ENCODE data around the gene DYNC2H1.
A peak's percentile ranks its signal among the peaks of the same experiment; 100 is the strongest.

Gene DYNC2H1

DNA sequence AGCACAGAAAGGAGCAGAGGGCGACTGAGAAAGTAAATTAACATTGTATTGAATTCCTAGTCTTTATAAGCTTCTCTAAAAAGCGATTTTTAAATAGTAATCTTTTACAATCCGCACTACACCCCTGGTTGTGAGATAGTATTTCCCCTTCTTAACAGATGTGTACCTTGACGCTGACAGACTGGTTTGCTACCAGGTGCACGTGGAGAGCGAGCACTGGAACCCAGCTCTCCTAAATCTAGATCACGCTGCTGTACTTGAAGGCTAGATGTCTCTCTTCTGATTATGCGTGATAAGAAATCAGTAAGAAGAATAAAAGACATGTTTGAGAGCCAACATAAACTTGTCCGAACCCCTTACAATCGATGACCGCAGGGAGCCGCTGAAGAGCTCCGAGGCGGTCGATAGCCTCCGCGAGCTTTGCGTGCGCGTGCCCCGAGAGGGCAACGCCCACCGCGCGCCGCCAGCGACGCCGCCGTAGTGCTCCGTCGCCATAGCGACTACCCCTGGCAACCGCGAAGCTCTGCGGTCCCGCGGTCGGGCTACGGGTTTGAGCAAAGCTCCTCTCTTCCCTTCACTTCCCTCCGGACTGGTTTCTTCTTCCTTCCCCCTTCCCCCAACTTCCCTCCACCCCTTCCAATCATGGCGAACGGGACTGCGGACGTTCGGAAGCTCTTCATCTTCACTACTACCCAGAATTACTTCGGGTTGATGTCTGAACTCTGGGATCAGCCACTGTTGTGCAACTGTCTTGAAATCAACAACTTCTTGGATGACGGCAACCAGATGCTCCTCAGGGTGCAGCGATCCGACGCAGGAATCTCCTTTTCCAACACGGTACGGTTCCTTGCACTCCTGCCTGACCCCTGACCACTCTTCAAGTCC lies at the start of gene DYNC2H1 (continued):
- TF ChIP-seq ZBTB11 (tag by site-specific recombination; conservative IDR thresholded peaks at IDR 0.05; ENCODE audit: low read depth): peak; percentile 83
- TF ChIP-seq ZNF501 (tag by site-specific recombination; IDR thresholded peaks at IDR 0.05): 0 out of 2 replicates have a peak, but pooled peaks have one; percentile 25
- TF ChIP-seq ZNF2 (tag by site-specific recombination; IDR thresholded peaks at IDR 0.05): peak; percentile 30; the same call in 1 of the 2 replicates
- peak; percentile 23; the same call in 1 of the 2 replicates for TF ChIP-seq KLF7 (tag by site-specific recombination; IDR thresholded peaks at IDR 0.05; ENCODE audit: borderline replicate concordance)
- peak; percentile 54 for TF ChIP-seq SCRT2 (tag by site-specific recombination; IDR thresholded peaks at IDR 0.05)
- TF ChIP-seq ZNF324 (tag by site-specific recombination; IDR thresholded peaks at IDR 0.05): 0 out of 2 replicates have a peak, but pooled peaks have one; percentile 15
- peak; percentile 73 for TF ChIP-seq PRDM10 (tag by site-specific recombination; IDR thresholded peaks at IDR 0.05)
- TF ChIP-seq, protein P1, sequence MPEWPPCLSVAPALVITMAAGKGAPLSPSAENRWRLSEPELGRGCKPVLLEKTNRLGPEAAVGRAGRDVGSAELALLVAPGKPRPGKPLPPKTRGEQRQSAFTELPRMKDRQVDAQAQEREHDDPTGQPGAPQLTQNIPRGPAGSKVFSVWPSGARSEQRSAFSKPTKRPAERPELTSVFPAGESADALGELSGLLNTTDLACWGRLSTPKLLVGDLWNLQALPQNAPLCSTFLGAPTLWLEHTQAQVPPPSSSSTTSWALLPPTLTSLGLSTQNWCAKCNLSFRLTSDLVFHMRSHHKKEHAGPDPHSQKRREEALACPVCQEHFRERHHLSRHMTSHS (tag by site-specific recombination; IDR thresholded peaks at IDR 0.05): no peak
- TF ChIP-seq, protein P2, sequence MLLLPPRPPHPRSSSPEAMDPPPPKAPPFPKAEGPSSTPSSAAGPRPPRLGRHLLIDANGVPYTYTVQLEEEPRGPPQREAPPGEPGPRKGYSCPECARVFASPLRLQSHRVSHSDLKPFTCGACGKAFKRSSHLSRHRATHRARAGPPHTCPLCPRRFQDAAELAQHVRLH (tag by site-specific recombination; IDR thresholded peaks at IDR 0.05): no peak
- TF ChIP-seq TRIM28 (IDR thresholded peaks at IDR 0.05; ENCODE audit: borderline replicate concordance, low read length): peak; percentile 42; the same call in 1 of the 2 replicates
- peak; percentile 33; the same call in 1 of the 2 replicates for TF ChIP-seq KLF8 (tag by site-specific recombination; IDR thresholded peaks at IDR 0.05)
- TF ChIP-seq ZBTB48 (tag by site-specific recombination; IDR thresholded peaks at IDR 0.05): peak; percentile 82
- TF ChIP-seq MYNN (tag by site-specific recombination; IDR thresholded peaks at IDR 0.05; ENCODE audit: borderline replicate concordance): peak; percentile 99
- peak; percentile 88 for TF ChIP-seq ZBTB26 (tag by site-specific recombination; optimal IDR thresholded peaks at IDR 0.05)
- TF ChIP-seq KLF9 (tag by site-specific recombination; IDR thresholded peaks at IDR 0.05; ENCODE audit: low read depth): peak; percentile 85
- TF ChIP-seq ZBTB17 (tag by site-specific recombination; IDR thresholded peaks at IDR 0.05): peak; percentile 97
- TF ChIP-seq SETDB1 (IDR thresholded peaks at IDR 0.05; ENCODE audit: insufficient read length, low read length): peak; percentile 26
- 0 out of 2 replicates have a peak, but pooled peaks have one; percentile 21 for TF ChIP-seq OSR2 (tag by site-specific recombination; IDR thresholded peaks at IDR 0.05)
- peak; percentile 92 for TF ChIP-seq ZNF366 (tag by site-specific recombination; conservative IDR thresholded peaks at IDR 0.05)
- TF ChIP-seq ZNF701 (tag by site-specific recombination; IDR thresholded peaks at IDR 0.05): no peak
- peak; percentile 81 for TF ChIP-seq ZNF76 (tag by site-specific recombination; IDR thresholded peaks at IDR 0.05; ENCODE audit: borderline replicate concordance, low read depth)
